NOMO-1 treated with dmso at 0.1 percent for 144 hours (cell line): Measurements from ENCODE around the gene PALD1.

Experiments
- DNase-seq: peaks from one replicate; lab custom pipeline; 2025; ENCODE audit not compliant: unreplicated experiment; lab: John Stamatoyannopoulos, UW

Gene PALD1

GRCh38 chr10:70478191-70479164 is at the start of gene PALD1:
TSS of gene PALD1 (plus strand) at chr10:70478767. CDS start at chr10:70525952, 47,185 bp downstream.
- DNase-seq: no peak

- DNase-seq: no peak
These were observed 47.8 kb upstream of the PALD1 start for GRCh38 chr10:70430493-70431445.

- DNase-seq: no peak
These were observed 46.5 kb upstream of the PALD1 start for GRCh38 chr10:70432101-70432500.

GRCh38 chr10:70432561-70433263 is 45.9 kb upstream of the PALD1 start:
- no peak for DNase-seq

- no peak for DNase-seq
These were observed 44.8 kb upstream of the PALD1 start for GRCh38 chr10:70433581-70434280.

GRCh38 chr10:70435241-70436085 is 43.1 kb upstream of the PALD1 start:
- DNase-seq: no peak

- no peak for DNase-seq
These were observed 40.8 kb upstream of the PALD1 start for GRCh38 chr10:70437721-70438120.

GRCh38 chr10:70440296-70441160 is 38.0 kb upstream of the PALD1 start:
- DNase-seq: no peak

GRCh38 chr10:70441161-70441894 is 37.2 kb upstream of the PALD1 start, which contains the start of gene NODAL:
TSS of gene NODAL (minus strand) at chr10:70441681. CDS start at chr10:70441667, 14 bp downstream.
- DNase-seq: no peak

GRCh38 chr10:70441895-70442309 is 36.7 kb upstream of the PALD1 start:
- DNase-seq: no peak

- DNase-seq: no peak
These were observed 36.1 kb upstream of the PALD1 start for GRCh38 chr10:70442332-70442988.

- no peak for DNase-seq
These were observed 33.8 kb upstream of the PALD1 start for GRCh38 chr10:70444744-70445143.

- no peak for DNase-seq
These were observed 32.6 kb upstream of the PALD1 start for GRCh38 chr10:70445718-70446657.

GRCh38 chr10:70448236-70448635 is 30.3 kb upstream of the PALD1 start:
- no peak for DNase-seq

GRCh38 chr10:70455213-70455630 is 23.3 kb upstream of the PALD1 start:
- no peak for DNase-seq

GRCh38 chr10:70456164-70456563 is 22.4 kb upstream of the PALD1 start:
- DNase-seq: no peak
